ENCODE measurements around the gene RAPGEF6. TPM values are rescaled to one million over a fixed set of nuclear protein-coding genes. Genes with fewer than 3 reads are reported as not detected.

The RAPGEF6 gene
- total and polyA plus RNA-seq, 9 of the 15 experiments (the other 6 are each of a cell fraction or from before 2014, with no cell fraction given) = 2.7 to 23.4 (median 12.7) TPM

- TF ChIP-seq MAFF (IDR thresholded peaks at IDR 0.05; ENCODE audit: low read length) (peak; percentile 42; the same call in 1 of the 2 replicates), ZNF592 (IDR thresholded peaks at IDR 0.05) (no peak), GTF2E2 (tag; IDR thresholded peaks at IDR 0.05) (no peak), TARDBP (IDR thresholded peaks at IDR 0.05) (no peak)
- TF ChIP-seq, protein P1, sequence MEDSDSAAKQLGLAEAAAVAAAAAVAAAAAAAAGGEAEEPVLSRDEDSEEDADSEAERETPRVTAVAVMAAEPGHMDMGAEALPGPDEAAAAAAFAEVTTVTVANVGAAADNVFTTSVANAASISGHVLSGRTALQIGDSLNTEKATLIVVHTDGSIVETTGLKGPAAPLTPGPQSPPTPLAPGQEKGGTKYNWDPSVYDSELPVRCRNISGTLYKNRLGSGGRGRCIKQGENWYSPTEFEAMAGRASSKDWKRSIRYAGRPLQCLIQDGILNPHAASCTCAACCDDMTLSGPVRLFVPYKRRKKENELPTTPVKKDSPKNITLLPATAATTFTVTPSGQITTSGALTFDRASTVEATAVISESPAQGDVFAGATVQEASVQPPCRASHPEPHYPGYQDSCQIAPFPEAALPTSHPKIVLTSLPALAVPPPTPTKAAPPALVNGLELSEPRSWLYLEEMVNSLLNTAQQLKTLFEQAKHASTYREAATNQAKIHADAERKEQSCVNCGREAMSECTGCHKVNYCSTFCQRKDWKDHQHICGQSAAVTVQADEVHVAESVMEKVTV (CRISPR knock-in tag; IDR thresholded peaks at IDR 0.05) = no peak
- TF ChIP-seq, protein P2, sequence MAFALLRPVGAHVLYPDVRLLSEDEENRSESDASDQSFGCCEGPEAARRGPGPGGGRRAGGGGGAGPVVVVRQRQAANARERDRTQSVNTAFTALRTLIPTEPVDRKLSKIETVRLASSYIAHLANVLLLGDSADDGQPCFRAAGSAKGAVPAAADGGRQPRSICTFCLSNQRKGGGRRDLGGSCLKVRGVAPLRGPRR (CRISPR knock-in tag; IDR thresholded peaks at IDR 0.05) = no peak
These were observed 70.8 kb downstream of the RAPGEF6 start (continued) for GRCh38 chr5:131564229-131564652.

Data from K562 (cell line).